Testis (tissue), 2 donors: ENCODE measurements around the gene SLC6A12.

Experiments
- CTCF ChIP-seq, 3 experiments: fragments of 450-650 bp in 2 of 3; fragments of 200-600 bp in 1 of 3; sonication (generic) in 1 of 3; IDR thresholded peaks; one replicate each; pipeline ENCODE4 v1.5.1; 2016 to 2019; ENCODE audit warnings: antibody characterized with exemption in 3 of 3, mild to moderate bottlenecking in 2 of 3, moderate library complexity in 1 of 3
- POLR2A ChIP-seq: fragments of 450-650 bp; IDR thresholded peaks from one replicate; pipeline ENCODE4 v1.6.1; 2017; ENCODE audit warnings: antibody characterized with exemption, mild to moderate bottlenecking, moderate library complexity

DNA sequence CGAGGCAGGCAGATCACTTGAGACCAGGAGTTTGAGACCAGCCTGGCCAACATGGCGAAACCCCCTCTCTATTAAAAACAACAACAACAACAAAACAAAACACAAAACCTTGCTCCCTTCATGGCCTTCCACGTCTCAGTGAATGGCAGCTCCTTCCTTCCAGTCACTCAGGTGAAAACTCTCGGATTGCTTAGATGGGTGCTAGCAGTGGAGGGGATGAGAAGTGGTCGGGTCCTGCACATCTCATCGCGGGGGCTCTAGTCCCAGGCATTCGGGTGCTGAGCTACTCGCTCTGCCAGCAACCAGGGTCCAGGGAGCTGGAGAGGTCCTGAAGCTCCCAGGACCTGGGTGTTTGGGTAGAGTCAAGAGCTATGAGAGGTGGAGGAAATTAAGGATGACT, 41.0 kb upstream of the SLC6A12 start:
- TF ChIP-seq CTCF (IDR thresholded peaks at IDR 0.05): no peak
- no peak for TF ChIP-seq POLR2A
